IMR-90 (cell line): ENCODE results near the gene ANK3. TPM values are rescaled to one million over a fixed set of nuclear protein-coding genes. Genes with fewer than 3 reads are reported as not detected.

Source experiments
- ATAC-seq: fragments of 200-7000 bp; cut with Tn5 transposase; 2 replicates; pipeline ENCODE4 v1.9.1; 2020; ENCODE audit warnings: low read depth, mild to moderate bottlenecking, moderate library complexity
- BruUV-seq: library from RNA; stranded (reverse); fragments of 400-500 nt; replicated peaks from 2 replicates; lab custom pipeline; 2021; lab: Mats Ljungman, UMichigan
- CTCF ChIA-PET: fragments of 300-600 bp; formaldehyde crosslinking; extraction: SDS; loops from one replicate; lab custom pipeline; 2021; ENCODE audit warnings: antibody characterized with exemption; lab: Yijun Ruan, JAX
- POLR2A ChIA-PET: fragments of 300-600 bp; sonication (Branson Sonifier 250); formaldehyde crosslinking; loops from one replicate; lab custom pipeline; 2022; ENCODE audit warnings: antibody characterized with exemption; ENCODE audit not compliant: unreplicated experiment; lab: Charles Lee
- DNase-seq: peaks from one replicate; pipeline ENCODE4 v3.0.0; 2013
- H2AFZ ChIP-seq: replicated peaks from 2 replicates; pipeline ENCODE3; 2013; ENCODE audit warnings: low read length, mild to moderate bottlenecking; ENCODE audit not compliant: poor library complexity
- H2AK5ac ChIP-seq: 2 replicates; pipeline ENCODE4 v1.6.1; 2013; ENCODE audit warnings: low read depth, low read length, inconsistent platforms
- H2AK9ac ChIP-seq: replicated peaks from 2 replicates; pipeline ENCODE3; 2013; ENCODE audit warnings: mild to moderate bottlenecking, low read depth, low read length, moderate library complexity; ENCODE audit not compliant: poor library complexity
- H2BK120ac ChIP-seq: 2 replicates; pipeline ENCODE4 v1.6.1; 2013; ENCODE audit warnings: low read depth, low read length, inconsistent platforms
- H2BK15ac ChIP-seq: 3 replicates; pipeline ENCODE4 v1.6.1; 2013; ENCODE audit warnings: low read depth, low read length, inconsistent platforms
- H2BK20ac ChIP-seq: 2 replicates; pipeline ENCODE4 v1.6.1; 2013; ENCODE audit warnings: low read depth, mild to moderate bottlenecking, inconsistent platforms, low read length, moderate library complexity
- H2BK5ac ChIP-seq: 2 replicates; pipeline ENCODE4 v1.6.1; 2013; ENCODE audit warnings: mild to moderate bottlenecking, low read depth, low read length, inconsistent platforms; ENCODE audit not compliant: poor library complexity, severe bottlenecking
- H3K14ac ChIP-seq: replicated peaks from 2 replicates; pipeline ENCODE4 v1.6.1; 2013; ENCODE audit warnings: low read depth, low read length, inconsistent platforms
- H3K18ac ChIP-seq: 2 replicates; pipeline ENCODE4 v1.6.1; 2013; ENCODE audit warnings: low read depth, low read length, control low read depth
- H3K23ac ChIP-seq: 2 replicates; pipeline ENCODE4 v1.6.1; 2013; ENCODE audit warnings: low read depth, low read length, inconsistent platforms
- H3K27ac ChIP-seq: 2 replicates; pipeline ENCODE4 v1.5.1; 2013; ENCODE audit warnings: mild to moderate bottlenecking, control low read depth, low read length; ENCODE audit not compliant: insufficient read depth
- H3K27me3 ChIP-seq: 2 replicates; pipeline ENCODE4 v1.6.1; 2013; ENCODE audit warnings: low read length; ENCODE audit not compliant: control insufficient read depth, insufficient read depth
- H3K36me3 ChIP-seq: 2 replicates; pipeline ENCODE4 v1.6.1; 2013; ENCODE audit warnings: low read length, mixed read lengths; ENCODE audit not compliant: control insufficient read depth, insufficient read depth
- H3K4ac ChIP-seq: 2 replicates; pipeline ENCODE4 v1.6.1; 2013; ENCODE audit warnings: low read depth, low read length, inconsistent platforms
- H3K4me1 ChIP-seq: 2 replicates; pipeline ENCODE4 v1.6.1; 2013; ENCODE audit warnings: low read length, mixed read lengths; ENCODE audit not compliant: control insufficient read depth, insufficient read depth
- H3K4me2 ChIP-seq: 2 replicates; pipeline ENCODE4 v1.6.1; 2013; ENCODE audit warnings: low read depth, mild to moderate bottlenecking, control low read depth, low read length, moderate library complexity
- H3K4me3 ChIP-seq: 2 replicates; pipeline ENCODE4 v1.5.1; 2013; ENCODE audit warnings: low read depth, mild to moderate bottlenecking, control low read depth, low read length, moderate library complexity; ENCODE audit not compliant: insufficient read depth
- H3K56ac ChIP-seq: 2 replicates; pipeline ENCODE4 v1.6.1; 2013; ENCODE audit warnings: low read length, inconsistent platforms; ENCODE audit not compliant: insufficient read depth; ENCODE audit errors: extremely low read depth
- H3K79me1 ChIP-seq, 2 experiments: 2 replicates each; pipeline ENCODE4 v1.6.1; 2013; ENCODE audit warnings: low read length in 2 of 2, inconsistent platforms in 1 of 2, low read depth in 1 of 2
- H3K9ac ChIP-seq: 2 replicates; pipeline ENCODE4 v1.6.1; 2013; ENCODE audit warnings: low read depth, low read length, control low read depth
- H3K9me1 ChIP-seq: 2 replicates; pipeline ENCODE4 v1.6.1; 2013; ENCODE audit warnings: low read length, inconsistent platforms; ENCODE audit not compliant: insufficient read depth
- H3K9me3 ChIP-seq: 2 replicates; pipeline ENCODE4 v1.6.1; 2013; ENCODE audit warnings: low read length; ENCODE audit not compliant: control insufficient read depth, insufficient read depth
- H4K20me1 ChIP-seq: 2 replicates; pipeline ENCODE4 v1.6.1; 2013; ENCODE audit warnings: low read length, inconsistent platforms; ENCODE audit not compliant: insufficient read depth
- H4K5ac ChIP-seq: 2 replicates; pipeline ENCODE4 v1.6.1; 2013; ENCODE audit warnings: mild to moderate bottlenecking, low read depth, low read length, control low read depth
- H4K8ac ChIP-seq, 2 experiments: 2 replicates each; pipeline ENCODE4 v1.6.1; 2013; ENCODE audit warnings: low read depth in 2 of 2, low read length in 2 of 2, control low read depth in 1 of 2, inconsistent platforms in 1 of 2
- H4K91ac ChIP-seq: 2 replicates; pipeline ENCODE4 v1.6.1; 2013; ENCODE audit warnings: low read depth, low read length, inconsistent platforms; ENCODE audit not compliant: insufficient read depth
- CEBPB ChIP-seq: IDR thresholded peaks from 2 replicates; pipeline ENCODE4 v1.6.1; 2012; ENCODE audit warnings: low read depth, low read length, improper control_type of control experiment
- POLR2A ChIP-seq: IDR thresholded peaks from 2 replicates; pipeline ENCODE4 v1.6.1; 2012; ENCODE audit warnings: mild to moderate bottlenecking, low read depth, low read length
- WGBS, 2 experiments: methylation state at CpG; one replicate each; pipeline versions ENCODE4 v1.1.5 to v1.1.7; 2013; ENCODE audit warnings: missing lambda C conversion rate in 2 of 2; ENCODE audit not compliant: insufficient read length in 1 of 2; ENCODE audit errors: extremely low coverage in 2 of 2; 5-methylcytosine and 5-hydroxymethylcytosine counted together
- dilution Hi-C: fragments of 300-500 bp; cut with HindIII; formaldehyde crosslinking; loops from one replicate; pipeline ENCODE4 v1.14.3; 2018; ENCODE audit warnings: low sequenced_read_pairs; ENCODE audit not compliant: unreplicated experiment
- in situ Hi-C: fragments of 300-500 bp; cut with MboI; formaldehyde crosslinking; loops from 3 replicates; pipeline ENCODE4 v1.14.3; 2019; ENCODE audit warnings: low sequenced_read_pairs, inconsistent platforms, mixed read lengths
- intact Hi-C: fragments of 100-400 bp; cut with micrococcal nuclease; formaldehyde crosslinking; loops from 2 replicates; pipeline ENCODE4 v1.10.0; 2022
- polyA plus RNA-seq, 3 experiments: library from polyadenylated mRNA; depleted of rRNA; stranded (reverse); fragments of >200 nt; gene quantifications; 2 replicates each; pipeline ENCODE4 v1.2.3, GENCODE V29; 2012; ENCODE audit warnings: low replicate concordance in 1 of 3
- total RNA-seq: library from RNA; depleted of rRNA; stranded (reverse); fragments of >200 nt; gene quantifications from 2 replicates; pipeline ENCODE4 v1.2.3, GENCODE V29; 2012

The ANK3 gene
- total and polyA plus RNA-seq, 2 of the 4 experiments (the other 2 are of a cell fraction): 0.63 to 1.8 TPM

DNA sequence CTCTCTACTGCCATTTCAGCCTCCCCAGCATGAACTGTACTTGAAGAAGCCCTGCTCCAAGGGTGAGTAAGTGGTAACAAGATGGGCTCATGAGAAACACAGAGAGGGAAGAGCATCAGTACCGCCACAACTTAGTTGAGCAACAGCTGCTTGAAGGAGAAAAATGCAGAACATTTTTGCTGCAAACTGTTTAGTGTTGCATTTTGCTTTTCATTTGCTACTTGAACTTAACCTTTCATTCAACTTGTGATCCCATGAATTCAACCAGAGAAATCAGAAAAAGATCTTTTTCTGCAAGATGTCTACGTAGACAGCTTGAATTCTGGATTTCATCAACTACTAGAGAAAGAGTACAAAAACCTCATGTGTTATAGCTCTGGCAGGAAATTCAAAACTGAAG lies 40.7 kb downstream of the ANK3 start:
- dilution Hi-C loops (no loop called here), intact Hi-C loops (no loop called here), in situ Hi-C loops (no loop called here)
- H3K4me3 ChIP-seq: no peak overlapping the region
- peak; percentile 61 for ATAC-seq
- H3K56ac ChIP-seq: no peak overlapping the region
- peak; percentile 66 for DNase-seq
- H2BK5ac ChIP-seq: peak overlapping the region; percentile 2
- H4K91ac ChIP-seq: 0 out of 2 replicates have a peak overlapping the region, but pooled peaks have one; percentile 9
- H2AK9ac ChIP-seq: no peak overlapping the region
- H2BK20ac ChIP-seq: peak overlapping the region; percentile 11; the same call in 1 of the 2 replicates
- H3K4ac ChIP-seq: no peak overlapping the region
- no peak overlapping the region for H3K9ac ChIP-seq
- WGBS, 2 experiments: 80% methylated on average over 1 of the region's 2 CpGs; no CpG with 5 or more reads in 1 of the 2 experiments
- peaks cover 6% of the 10 kb centered on the region for H3K9me1 ChIP-seq
- no peaks in the 10 kb centered on the region for H4K20me1 ChIP-seq
- TF ChIP-seq POLR2A (no peak), CEBPB (peak; percentile 67)
- no peaks in the 10 kb centered on the region for H3K36me3 ChIP-seq
- no peak overlapping the region for H4K5ac ChIP-seq
- H2AK5ac ChIP-seq: no peak overlapping the region
- ChIA-PET CTCF (interaction anchor here (0.8 to 1.2 kb wide), 2 partner anchors 14 to 1787 kb away, joined by 3 read pairs; no protein-coding TSS in a partner anchor), POLR2A (no interaction called here)
- H3K23ac ChIP-seq: no peak overlapping the region; the same call in 1 of the 2 replicates
- no peaks in the 10 kb centered on the region for H3K79me1 ChIP-seq
- no peak overlapping the region for H3K18ac ChIP-seq
- peak overlapping the region; percentile 6; the same call in 1 of the 2 replicates for H2BK120ac ChIP-seq
- no peak overlapping the region; the same call in 1 of the 2 replicates for H3K4me2 ChIP-seq
- peaks cover 7% of the 10 kb centered on the region for H3K4me1 ChIP-seq
- no peak overlapping the region; the same call in 1 of the 2 replicates for H3K14ac ChIP-seq
- H3K9me3 ChIP-seq: no peaks in the 10 kb centered on the region
- H2AFZ ChIP-seq: no peak overlapping the region
- no peak overlapping the region for H4K8ac ChIP-seq
- no peaks in the 10 kb centered on the region for H3K27me3 ChIP-seq
- H2BK15ac ChIP-seq: no peak overlapping the region
- BruUV-seq: no TSS peak
- no peak overlapping the region for H3K27ac ChIP-seq
